Liver (tissue), 9 donors: ENCODE data around the gene PRKAB1. TPM values are rescaled to one million over a fixed set of nuclear protein-coding genes. Genes with fewer than 3 reads are reported as not detected.

Source experiments
- DNase-seq: peaks from one replicate; pipeline ENCODE4 v3.0.0-alpha.2; 2017; ENCODE audit warnings: low spot score
- H3K27ac ChIP-seq, 2 donors: one replicate each; pipeline ENCODE4 v1.7.0; 2013; ENCODE audit warnings: inconsistent platforms in 2 of 2, low read length in 2 of 2, control low read depth in 1 of 2, low read depth in 1 of 2, mild to moderate bottlenecking in 1 of 2
- H3K27me3 ChIP-seq, 4 donors: one replicate each; pipeline versions ENCODE4 v1.6.1 to v1.7.0; 2013; ENCODE audit warnings: low read length in 3 of 4, inconsistent platforms in 1 of 4, mild to moderate bottlenecking in 1 of 4, moderate library complexity in 1 of 4; ENCODE audit not compliant: control insufficient read depth in 4 of 4, insufficient read depth in 4 of 4
- H3K36me3 ChIP-seq, 4 donors: one replicate each; pipeline versions ENCODE4 v1.6.1 to v1.7.0; 2013; ENCODE audit warnings: low read length in 3 of 4, mild to moderate bottlenecking in 3 of 4, low read depth in 1 of 4, moderate library complexity in 1 of 4; ENCODE audit not compliant: control insufficient read depth in 4 of 4, insufficient read depth in 3 of 4
- H3K4me1 ChIP-seq, 4 donors: one replicate each; pipeline versions ENCODE4 v1.6.1 to v1.7.0; 2013; ENCODE audit warnings: low read length in 3 of 4, mild to moderate bottlenecking in 3 of 4, moderate library complexity in 1 of 4; ENCODE audit not compliant: control insufficient read depth in 4 of 4, insufficient read depth in 4 of 4
- H3K4me3 ChIP-seq, 3 donors: one replicate each; pipeline versions ENCODE4 v1.6.1 to v1.7.0; 2013; ENCODE audit warnings: low read length in 3 of 3, control low read depth in 1 of 3, low read depth in 1 of 3, mild to moderate bottlenecking in 1 of 3
- H3K9ac ChIP-seq, 2 donors: one replicate each; pipeline ENCODE4 v1.7.0; 2013; ENCODE audit warnings: low read length in 2 of 2, mild to moderate bottlenecking in 2 of 2, moderate library complexity in 2 of 2, control low read depth in 1 of 2, low read depth in 1 of 2
- H3K9me3 ChIP-seq, 4 donors: one replicate each; pipeline versions ENCODE4 v1.6.1 to v1.7.0; 2013; ENCODE audit warnings: low read length in 3 of 4; ENCODE audit not compliant: control insufficient read depth in 4 of 4
- ATF3 ChIP-seq: IDR thresholded peaks from 2 replicates; pipeline ENCODE4 v1.6.1; 2016; ENCODE audit warnings: antibody characterized with exemption
- EGR1 ChIP-seq, 2 donors: IDR thresholded peaks; 2 replicates each; pipeline ENCODE4 v1.6.1; 2016 to 2018; ENCODE audit warnings: antibody characterized with exemption in 2 of 2, low read depth in 2 of 2
- FOXA1 ChIP-seq: IDR thresholded peaks from 2 replicates; pipeline ENCODE4 v1.6.1; 2016; ENCODE audit warnings: antibody characterized with exemption
- FOXA2 ChIP-seq: IDR thresholded peaks from 2 replicates; pipeline ENCODE4 v1.6.1; 2016; ENCODE audit warnings: antibody characterized with exemption
- GABPA ChIP-seq, 2 donors: IDR thresholded peaks in 1 of 2; conservative IDR thresholded peaks in 1 of 2; 2 replicates each; pipeline ENCODE4 v1.6.1; 2016; ENCODE audit warnings: antibody characterized with exemption in 2 of 2, mild to moderate bottlenecking in 1 of 2, moderate library complexity in 1 of 2
- HNF4A ChIP-seq, 2 donors: conservative IDR thresholded peaks; 2 replicates each; pipeline ENCODE4 v1.6.1; 2016; ENCODE audit warnings: antibody characterized with exemption in 2 of 2, mild to moderate bottlenecking in 2 of 2
- HNF4G ChIP-seq: IDR thresholded peaks from 2 replicates; pipeline ENCODE4 v1.6.1; 2016; ENCODE audit warnings: antibody characterized with exemption
- JUND ChIP-seq, 2 donors: IDR thresholded peaks; 2 replicates each; pipeline ENCODE4 v1.6.1; 2016; ENCODE audit warnings: antibody characterized with exemption in 2 of 2
- MAX ChIP-seq: IDR thresholded peaks from 2 replicates; pipeline ENCODE4 v1.6.1; 2016; ENCODE audit warnings: antibody characterized with exemption
- NR2F2 ChIP-seq: IDR thresholded peaks from 2 replicates; pipeline ENCODE4 v1.6.1; 2016; ENCODE audit warnings: antibody characterized with exemption
- RAD21 ChIP-seq, 2 donors: IDR thresholded peaks; 2 replicates each; pipeline ENCODE4 v1.6.1; 2016; ENCODE audit warnings: antibody characterized with exemption in 2 of 2, mild to moderate bottlenecking in 2 of 2
- REST ChIP-seq: IDR thresholded peaks from 2 replicates; pipeline ENCODE4 v1.6.1; 2016; ENCODE audit warnings: antibody characterized with exemption, mild to moderate bottlenecking
- RXRA ChIP-seq, 2 donors: IDR thresholded peaks; 2 replicates each; pipeline ENCODE4 v1.6.1; 2017 to 2018; ENCODE audit warnings: antibody characterized with exemption in 2 of 2, mild to moderate bottlenecking in 1 of 2
- SP1 ChIP-seq: IDR thresholded peaks from 2 replicates; pipeline ENCODE4 v1.6.1; 2018; ENCODE audit warnings: antibody characterized with exemption, mild to moderate bottlenecking
- TAF1 ChIP-seq: conservative IDR thresholded peaks from 2 replicates; pipeline ENCODE4 v1.6.1; 2016; ENCODE audit warnings: antibody characterized with exemption, mild to moderate bottlenecking
- YY1 ChIP-seq: IDR thresholded peaks from 2 replicates; pipeline ENCODE4 v1.6.1; 2016; ENCODE audit warnings: antibody characterized with exemption, mild to moderate bottlenecking
- ZBTB33 ChIP-seq: IDR thresholded peaks from 2 replicates; pipeline ENCODE4 v1.6.1; 2016; ENCODE audit warnings: antibody characterized with exemption
- WGBS: extraction: QIAGEN DNeasy Blood & Tissue Kit; methylation state at CpG from one replicate; pipeline ENCODE4 v1.1.7; 2013; 5-methylcytosine and 5-hydroxymethylcytosine counted together
- polyA plus RNA-seq, 2 donors: library from polyadenylated mRNA; stranded (reverse) in 1 of 2; unstranded in 1 of 2; fragments of 200-250 nt in 1 of 2; fragments of >200 nt in 1 of 2; fragmentation: Nextera tagmentation in 1 of 2; extraction: Ambion mirVana in 1 of 2; gene quantifications; one replicate each; pipeline versions ENCODE4 v1.2.1 to v1.2.3, GENCODE V29; 2013 to 2015
- total RNA-seq, 2 donors: library from RNA; depleted of rRNA; stranded (reverse); fragments of >200 nt; gene quantifications; one replicate each; pipeline ENCODE4 v1.2.3, GENCODE V29; 2014
- donor health status: healthy.
- donor health status: healthy.
- donor health status: healthy.
- donor health status: healthy.
- donor health status: healthy.

PRKAB1 gene
- total and polyA plus RNA-seq, 4 donors, result 10.5 to 29.9 (median 11.3) TPM

GRCh38 chr12:119666226-119666795 is 1.6 kb upstream of the PRKAB1 start:
- TF ChIP-seq ATF3 (no peak), FOXA2 (no peak), HNF4G (no peak), EGR1 (IDR thresholded peaks at IDR 0.05; ENCODE audit: low read depth in 2 of 2) (no peak), SP1 (no peak), RXRA (IDR thresholded peaks at IDR 0.05) (no peak), GABPA (IDR thresholded peaks at IDR 0.05 in 1 of 2, conservative IDR thresholded peaks at IDR 0.05 in 1 of 2) (no peak), ZBTB33 (no peak), FOXA1 (no peak), TAF1 (no peak)
- 66% methylated on average over 2 of the region's 2 CpGs for WGBS
- Histone ChIP-seq H3K4me3 (no peak overlapping the region), H3K9me3 (no peaks in the 10 kb centered on the region), H3K27me3 (no peaks in the 10 kb centered on the region), H3K9ac (no peak overlapping the region), H3K27ac (no peak overlapping the region), H3K4me1 (peaks cover 4 to 24% (median 16%) of the 10 kb centered on the region in 4 donors), H3K36me3 (peaks cover 0 to 2% (median 0%) of the 10 kb centered on the region in 4 donors)
- no peak for DNase-seq

GRCh38 chr12:119666900-119667576 is 895 bp upstream of the PRKAB1 start:
- Histone ChIP-seq H3K9ac (no peak overlapping the region), H3K27me3 (no peaks in the 10 kb centered on the region), H3K36me3 (peaks cover 0 to 6% (median under 1%) of the 10 kb centered on the region in 4 donors), H3K9me3 (no peaks in the 10 kb centered on the region), H3K4me3 (peak overlapping the region in 2 of 3 donors; percentile 39 to 81), H3K27ac (no peak overlapping the region), H3K4me1 (peaks cover 4 to 24% (median 16%) of the 10 kb centered on the region in 4 donors)
- TF ChIP-seq JUND (IDR thresholded peaks at IDR 0.05) (no peak), NR2F2 (no peak), TAF1 (no peak), HNF4A (conservative IDR thresholded peaks at IDR 0.05) (no peak), GABPA (IDR thresholded peaks at IDR 0.05 in 1 of 2, conservative IDR thresholded peaks at IDR 0.05 in 1 of 2) (no peak)
- WGBS, result 22% methylated on average over 9 of the region's 9 CpGs
- no peak for DNase-seq

GRCh38 chr12:119668324-119668841 is 450 bp downstream of the PRKAB1 start:
- Histone ChIP-seq H3K9me3 (no peaks in the 10 kb centered on the region), H3K36me3 (peaks cover 3 to 18% (median 7%) of the 10 kb centered on the region in 4 donors), H3K27me3 (no peaks in the 10 kb centered on the region), H3K4me3 (peak overlapping the region; percentile 81 to 99 (median 92)), H3K27ac (peak overlapping the region; percentile 65 to 88), H3K4me1 (peaks cover 4 to 24% (median 16%) of the 10 kb centered on the region in 4 donors), H3K9ac (peak overlapping the region; percentile 66 to 84)
- DNase-seq, result no peak
- WGBS, result 3% methylated on average over 14 of the region's 14 CpGs
- no peak for TF ChIP-seq NR2F2
- TF ChIP-seq HNF4A (conservative IDR thresholded peaks at IDR 0.05), result no peak
- no peak for TF ChIP-seq TAF1
- TF ChIP-seq ATF3, result no peak
- TF ChIP-seq RAD21 (IDR thresholded peaks at IDR 0.05), result no peak
- no peak for TF ChIP-seq HNF4G
- no peak for TF ChIP-seq FOXA2
- no peak for TF ChIP-seq REST
- TF ChIP-seq YY1, result no peak
- no peak for TF ChIP-seq MAX
- no peak for TF ChIP-seq JUND (IDR thresholded peaks at IDR 0.05)
- TF ChIP-seq GABPA (IDR thresholded peaks at IDR 0.05 in 1 of 2, conservative IDR thresholded peaks at IDR 0.05 in 1 of 2), result no peak
- no peak for TF ChIP-seq RXRA (IDR thresholded peaks at IDR 0.05)
- no peak for TF ChIP-seq ZBTB33
